ENCODE results near the gene SRSF8.
"Not testable (repeated sequence)": the region's sequence is repeated elsewhere in the genome, so short reads cannot be mapped to it uniquely, and the experiment has no call there.

Gene SRSF8, protein sequence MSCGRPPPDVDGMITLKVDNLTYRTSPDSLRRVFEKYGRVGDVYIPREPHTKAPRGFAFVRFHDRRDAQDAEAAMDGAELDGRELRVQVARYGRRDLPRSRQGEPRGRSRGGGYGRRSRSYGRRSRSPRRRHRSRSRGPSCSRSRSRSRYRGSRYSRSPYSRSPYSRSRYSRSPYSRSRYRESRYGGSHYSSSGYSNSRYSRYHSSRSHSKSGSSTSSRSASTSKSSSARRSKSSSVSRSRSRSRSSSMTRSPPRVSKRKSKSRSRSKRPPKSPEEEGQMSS

DNA sequence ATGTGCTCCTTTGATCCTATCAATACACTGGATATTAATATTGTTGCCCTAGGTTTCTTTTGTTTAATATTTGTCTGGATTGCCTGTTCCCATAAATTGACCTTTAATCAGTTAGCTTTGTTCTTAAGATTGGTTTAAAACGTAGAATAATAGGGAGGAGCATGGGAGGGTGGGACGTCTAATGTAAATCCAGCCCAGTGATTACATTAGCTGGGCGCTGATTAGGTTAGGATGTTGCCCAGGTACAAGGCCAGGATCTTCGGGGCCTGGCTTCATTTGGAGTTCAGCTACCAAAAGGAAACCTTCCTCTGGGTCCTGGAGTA is at the start of gene SRSF8:
TSS of gene SRSF8 (plus strand) at position 204 of the 323 bp plus-strand sequence. CDS start 308 bp downstream, outside the sequence.
- DNase-seq: no peak
- TF ChIP-seq POLR2A (IDR thresholded peaks at IDR 0.05; ENCODE audit: low read length) (no peak), GATA1 (IDR thresholded peaks at IDR 0.05; ENCODE audit: low read depth, low read length) (no peak)

DNA sequence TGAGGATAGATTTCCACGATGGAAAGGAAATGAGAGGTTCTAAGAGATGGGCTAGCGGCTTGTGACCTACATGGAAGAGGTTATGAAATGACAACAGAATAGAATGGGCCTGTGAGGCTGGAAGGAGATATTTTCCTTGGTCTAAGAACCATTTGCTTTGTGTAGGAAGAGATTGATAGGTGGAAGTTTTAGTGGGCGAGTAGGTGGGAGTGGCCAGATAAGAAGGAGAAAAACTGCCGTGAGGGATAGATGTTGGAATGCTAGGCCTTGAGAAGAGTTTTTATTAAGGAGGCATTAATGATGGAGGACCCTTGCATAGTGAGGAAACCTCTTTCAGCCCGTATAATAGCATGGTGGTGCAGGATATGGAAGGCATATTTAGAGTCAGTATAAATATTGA is 45.3 kb upstream of the SRSF8 start:
- not testable (repeated sequence) for DNase-seq

DNA sequence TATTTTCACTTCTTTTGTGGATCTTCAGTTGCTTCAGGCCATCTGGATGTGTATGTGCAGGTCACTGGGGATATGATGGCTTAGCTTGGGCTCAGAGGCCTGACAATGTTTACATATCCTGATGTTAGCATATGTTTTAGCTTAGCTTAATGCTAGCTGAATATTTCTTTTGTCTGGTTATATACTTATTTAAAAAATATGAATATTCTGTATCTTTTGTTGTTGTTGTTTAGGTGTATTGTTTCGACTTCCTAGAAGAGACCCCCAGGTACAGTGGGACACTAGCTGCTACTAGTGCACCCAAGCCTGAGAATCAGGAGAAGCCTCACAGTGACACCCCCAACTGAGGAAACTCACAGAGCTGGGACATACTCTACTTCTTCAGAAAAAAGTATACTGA is 41.8 kb upstream of the SRSF8 start, which contains the start of gene KDM4E:
TSS of gene KDM4E (plus strand) at position 301 of the 400 bp plus-strand sequence. CDS start 300 bp downstream, outside the sequence.
- TF ChIP-seq GATA1 (IDR thresholded peaks at IDR 0.05; ENCODE audit: low read depth, low read length): no peak
- TF ChIP-seq POLR2A (IDR thresholded peaks at IDR 0.05; ENCODE audit: low read length): no peak
- no peak for DNase-seq

DNA sequence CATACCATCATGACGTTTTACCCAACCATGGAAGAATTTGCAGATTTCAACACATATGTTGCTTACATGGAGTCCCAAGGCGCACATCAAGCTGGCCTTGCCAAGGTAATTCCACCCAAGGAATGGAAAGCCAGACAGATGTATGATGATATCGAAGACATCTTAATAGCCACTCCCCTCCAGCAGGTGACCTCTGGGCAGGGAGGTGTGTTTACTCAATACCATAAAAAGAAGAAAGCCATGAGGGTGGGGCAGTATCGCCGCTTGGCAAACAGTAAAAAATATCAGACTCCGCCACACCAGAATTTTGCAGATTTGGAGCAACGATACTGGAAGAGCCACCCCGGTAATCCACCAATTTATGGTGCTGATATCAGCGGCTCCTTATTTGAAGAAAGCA is 41.1 kb upstream of the SRSF8 start:
- not testable (repeated sequence) for DNase-seq

DNA sequence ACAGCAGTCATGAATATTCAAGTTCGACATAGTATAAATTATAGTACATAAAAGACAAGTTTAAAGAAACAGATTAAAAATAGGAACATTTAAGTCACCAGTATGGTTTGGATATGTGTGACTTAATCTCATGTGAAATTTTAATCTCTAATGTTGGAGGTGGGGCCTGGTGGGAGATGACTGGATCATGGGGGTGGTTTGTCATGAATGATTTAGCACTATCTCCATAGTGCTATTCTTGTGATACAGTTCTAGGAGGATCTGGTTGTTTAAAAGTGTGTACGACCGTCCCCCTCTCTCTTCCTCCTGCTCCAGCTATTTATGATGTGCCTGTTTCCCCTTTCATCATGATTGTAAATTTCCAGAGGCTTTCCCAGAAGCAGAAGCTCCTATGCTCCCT is 38.4 kb upstream of the SRSF8 start:
- DNase-seq: no peak
- TF ChIP-seq POLR2A (IDR thresholded peaks at IDR 0.05; ENCODE audit: low read length): no peak
- TF ChIP-seq GATA1 (IDR thresholded peaks at IDR 0.05; ENCODE audit: low read depth, low read length): no peak

DNA sequence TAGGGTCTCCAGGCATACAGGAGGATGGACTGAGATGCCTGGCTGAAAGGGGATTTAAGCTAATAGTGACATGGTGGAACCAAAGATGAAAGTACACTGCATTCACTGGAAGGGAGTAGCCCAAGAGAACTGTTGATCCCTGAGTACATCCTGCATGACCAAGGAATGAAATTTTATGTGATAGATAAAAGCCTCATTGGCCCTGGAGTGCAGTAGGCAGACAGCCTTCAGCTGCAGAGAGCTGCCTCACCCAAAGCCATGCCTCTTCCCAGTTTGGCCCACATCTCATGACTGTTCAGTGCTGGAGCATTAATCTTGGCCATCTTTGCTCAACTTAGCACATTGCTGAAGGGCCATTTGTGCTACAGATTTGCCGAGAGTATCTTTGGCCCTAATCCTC is 33.7 kb upstream of the SRSF8 start:
- no peak for TF ChIP-seq GATA1 (IDR thresholded peaks at IDR 0.05; ENCODE audit: low read depth, low read length)
- no peak for TF ChIP-seq POLR2A (IDR thresholded peaks at IDR 0.05; ENCODE audit: low read length)
- no peak for DNase-seq

DNA sequence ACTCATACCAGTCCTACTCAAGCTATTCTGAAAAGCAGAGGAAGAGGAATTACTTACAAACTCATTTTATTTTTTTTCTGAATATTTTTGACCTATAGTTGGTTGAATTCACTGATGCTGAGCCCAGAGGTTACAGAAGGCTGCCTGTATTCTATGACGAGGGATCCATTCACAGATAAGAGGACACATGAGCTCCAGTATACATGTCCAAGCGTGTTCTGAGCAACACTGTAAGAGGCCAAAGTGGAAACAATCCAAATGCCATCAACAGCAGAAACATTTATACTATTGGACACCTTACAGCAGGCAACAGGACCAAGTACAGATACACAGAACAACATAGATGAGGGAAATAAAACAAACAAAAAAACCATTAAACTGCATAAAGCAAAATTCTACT is 31.4 kb upstream of the SRSF8 start:
- peak in 1 of 2 experiments; percentile 11 for DNase-seq
- TF ChIP-seq POLR2A (IDR thresholded peaks at IDR 0.05; ENCODE audit: low read length) (no peak), GATA1 (IDR thresholded peaks at IDR 0.05; ENCODE audit: low read depth, low read length) (no peak)

DNA sequence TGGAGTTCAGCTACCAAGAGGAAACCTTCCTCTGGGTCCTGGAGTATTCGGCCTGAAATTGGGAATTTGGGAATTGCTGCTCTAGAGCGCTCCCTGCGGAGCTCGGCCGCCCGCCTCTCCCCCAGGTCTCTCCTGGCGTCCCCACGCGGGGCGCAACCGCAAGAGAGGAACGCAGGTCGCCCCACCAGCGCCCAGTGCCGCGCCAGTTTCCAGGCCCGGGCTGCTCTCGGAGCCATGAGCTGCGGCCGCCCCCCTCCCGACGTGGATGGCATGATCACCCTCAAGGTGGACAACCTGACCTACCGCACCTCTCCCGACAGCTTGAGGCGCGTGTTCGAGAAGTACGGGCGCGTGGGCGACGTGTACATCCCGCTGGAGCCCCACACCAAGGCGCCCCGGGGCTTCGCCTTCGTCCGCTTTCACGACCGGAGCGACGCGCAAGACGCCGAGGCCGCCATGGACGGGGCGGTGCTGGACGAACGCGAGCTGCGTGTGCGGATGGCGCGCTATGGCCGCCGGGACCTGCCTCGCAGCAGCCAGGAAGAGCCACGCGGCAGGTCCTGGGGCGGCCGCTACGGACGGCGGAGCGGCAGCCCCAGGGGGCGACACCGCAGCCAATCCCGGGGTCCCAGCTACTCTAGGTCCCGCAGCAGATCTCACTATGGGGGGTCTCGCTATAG is 29.2 kb upstream of the SRSF8 start:
- peak; percentile 12 to 22 for DNase-seq

DNA sequence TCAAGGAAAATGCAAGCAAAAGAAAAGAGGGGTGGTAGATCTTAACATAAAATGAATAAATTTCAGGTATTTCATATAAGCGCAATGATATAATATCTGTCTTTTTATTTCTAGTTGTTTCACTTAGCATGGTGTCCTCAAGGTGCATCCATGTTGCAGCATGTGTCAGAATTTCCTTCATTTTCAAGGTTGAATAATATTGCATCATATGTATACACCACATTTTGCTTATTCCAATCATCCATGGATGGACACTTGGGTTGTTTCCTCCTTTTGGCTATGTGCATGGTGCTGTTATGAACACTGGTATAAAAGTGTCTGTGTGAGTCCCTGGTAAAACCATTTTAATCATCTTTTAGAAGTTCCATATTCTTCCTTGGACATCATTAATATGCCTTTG is 24.5 kb upstream of the SRSF8 start:
- no peak for TF ChIP-seq POLR2A (IDR thresholded peaks at IDR 0.05; ENCODE audit: low read length)
- no peak for TF ChIP-seq GATA1 (IDR thresholded peaks at IDR 0.05; ENCODE audit: low read depth, low read length)

DNA sequence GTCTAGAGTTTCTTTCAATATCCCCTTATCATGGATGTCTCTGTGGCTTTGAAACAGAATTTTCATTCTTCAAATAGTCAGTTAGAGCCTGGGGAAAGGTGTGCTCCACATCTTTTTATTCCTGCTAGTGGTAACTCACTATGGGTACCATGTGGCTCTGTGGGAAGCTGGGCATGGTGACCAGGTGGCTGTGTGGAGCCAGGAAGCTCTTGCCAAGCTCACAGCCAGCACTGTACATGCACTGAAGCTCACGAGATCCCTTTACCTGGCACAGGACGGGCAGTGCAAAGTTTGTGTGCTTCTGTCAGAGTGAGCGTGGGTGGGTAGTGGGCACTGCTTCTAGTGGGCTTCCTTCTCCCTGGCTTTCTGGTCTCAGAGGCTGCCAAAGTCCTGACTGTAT is 23.8 kb upstream of the SRSF8 start:
- TF ChIP-seq GATA1 (IDR thresholded peaks at IDR 0.05; ENCODE audit: low read depth, low read length) (no peak), POLR2A (IDR thresholded peaks at IDR 0.05; ENCODE audit: low read length) (no peak)
- DNase-seq: no peak

More for the DNA sequence above, 24.5 kb upstream of the SRSF8 start:
- DNase-seq: no peak

DNA sequence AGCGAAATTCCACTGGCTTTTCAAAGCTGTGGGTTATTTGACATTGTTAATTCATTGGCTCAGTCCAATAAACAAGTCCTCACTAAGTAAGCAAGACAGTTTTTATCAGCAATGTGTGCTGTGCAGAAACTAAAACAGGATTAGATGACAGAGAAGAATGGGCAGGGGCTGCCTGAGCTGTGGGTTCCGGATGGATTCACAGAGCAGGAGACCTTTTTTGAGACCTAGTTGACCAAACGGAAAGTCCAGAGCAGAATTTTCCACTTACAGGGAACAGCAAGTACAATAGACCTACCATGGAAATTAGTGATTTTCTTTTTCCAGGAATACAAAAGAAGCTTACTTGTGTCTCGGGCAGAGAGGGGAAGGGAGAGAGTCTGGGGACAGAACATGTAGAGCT is 22.7 kb upstream of the SRSF8 start:
- TF ChIP-seq GATA1 (IDR thresholded peaks at IDR 0.05; ENCODE audit: low read depth, low read length): no peak
- no peak for TF ChIP-seq POLR2A (IDR thresholded peaks at IDR 0.05; ENCODE audit: low read length)
- DNase-seq: no peak

DNA sequence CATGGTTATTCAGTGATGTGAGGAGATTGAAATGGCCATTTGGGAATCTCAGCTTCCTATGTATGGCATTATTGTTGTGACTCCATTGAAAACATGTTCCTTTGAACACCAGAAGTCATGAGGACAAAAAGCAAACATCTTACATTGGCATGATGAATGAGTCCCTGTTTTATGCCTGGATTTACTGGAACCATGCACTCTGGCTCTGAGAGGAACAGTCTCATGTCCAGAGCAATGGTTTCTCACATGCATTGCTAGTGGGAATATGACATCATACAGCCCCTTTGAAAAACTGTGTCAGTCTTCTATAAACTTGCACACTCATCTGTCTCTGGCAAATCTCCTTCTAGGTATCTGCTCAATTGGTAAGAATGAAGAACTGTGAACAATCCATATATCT is 20.9 kb upstream of the SRSF8 start:
- TF ChIP-seq POLR2A (IDR thresholded peaks at IDR 0.05; ENCODE audit: low read length) (no peak), GATA1 (IDR thresholded peaks at IDR 0.05; ENCODE audit: low read depth, low read length) (no peak)
- no peak for DNase-seq

DNA sequence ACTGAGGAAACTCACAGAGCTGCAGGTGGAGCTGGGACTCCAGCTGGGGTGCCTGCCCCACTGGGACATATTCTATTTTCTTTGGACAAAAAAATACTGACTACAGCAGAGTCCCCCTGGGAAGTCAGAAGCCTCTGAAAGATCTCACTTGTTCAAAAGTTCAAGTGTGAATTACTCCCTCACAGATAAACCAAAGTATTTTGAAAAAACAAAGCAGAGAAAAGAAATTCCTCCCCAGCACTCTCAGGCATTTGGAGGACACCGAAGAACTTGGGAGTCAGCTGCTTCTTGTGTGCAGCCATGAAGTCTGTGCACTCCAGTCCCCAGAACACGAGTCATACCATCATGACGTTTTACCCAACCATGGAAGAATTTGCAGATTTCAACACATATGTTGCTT is 17.6 kb upstream of the SRSF8 start, which contains the start of gene KDM4F:
TSS of gene KDM4F (plus strand) at position 301 of the 400 bp plus-strand sequence.
- DNase-seq: not testable (repeated sequence)

DNA sequence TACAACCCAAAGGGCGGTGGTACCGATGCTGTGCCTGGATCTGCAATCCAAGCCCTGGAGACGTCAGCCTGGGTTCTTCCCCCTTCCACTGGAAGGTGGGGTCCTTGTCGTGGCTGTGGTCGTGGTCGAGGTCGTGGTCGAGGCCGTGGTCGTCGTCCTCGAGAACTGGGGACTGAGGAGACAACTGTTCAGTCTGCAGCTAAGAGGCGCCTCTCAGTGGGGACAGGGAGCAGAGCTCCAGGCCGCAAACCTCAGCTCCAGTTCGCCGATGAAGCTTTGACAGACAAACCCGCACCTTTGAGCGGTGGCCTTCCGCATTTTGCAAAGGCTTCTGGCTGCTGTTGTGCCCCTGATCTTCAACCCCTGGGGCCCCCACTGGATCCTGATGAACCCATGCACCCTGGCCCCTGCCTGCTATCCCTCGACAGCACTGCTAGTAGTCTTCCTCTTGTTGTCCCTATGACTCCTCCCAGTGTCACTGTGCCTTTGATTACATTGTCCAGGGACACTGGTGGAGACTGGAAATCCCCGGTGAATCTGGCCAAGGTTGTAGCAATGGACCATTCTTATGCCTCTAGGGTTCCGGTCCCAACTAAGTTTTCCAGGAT is 16.0 kb upstream of the SRSF8 start:
- TF ChIP-seq POLR2A (IDR thresholded peaks at IDR 0.05; ENCODE audit: low read length): no peak
- TF ChIP-seq GATA1 (IDR thresholded peaks at IDR 0.05; ENCODE audit: low read depth, low read length): no peak
- DNase-seq: no peak

DNA sequence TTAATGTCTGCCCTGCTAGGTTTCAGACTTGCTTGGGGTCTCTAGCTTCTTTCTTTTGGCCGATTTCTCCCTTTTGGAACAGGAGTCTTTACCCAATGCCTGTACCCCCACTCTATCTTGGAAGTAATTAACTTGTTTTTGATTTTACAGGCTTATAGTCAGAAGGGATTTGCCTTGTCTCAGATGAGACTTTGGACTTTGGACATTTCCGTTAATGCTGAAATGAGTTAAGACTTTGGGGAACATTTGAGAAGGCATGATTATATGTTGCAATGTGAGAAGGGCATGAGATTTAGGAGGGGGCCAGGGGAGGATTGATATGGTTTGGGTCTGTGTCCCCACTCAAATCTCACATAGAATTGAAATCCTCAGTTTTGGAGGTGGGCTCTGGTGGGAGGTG is 12.4 kb upstream of the SRSF8 start:
- DNase-seq: no peak
- TF ChIP-seq GATA1 (IDR thresholded peaks at IDR 0.05; ENCODE audit: low read depth, low read length) (no peak), POLR2A (IDR thresholded peaks at IDR 0.05; ENCODE audit: low read length) (no peak)
